ENCODE measurements around the gene PRMT7. TPM values are rescaled to one million over a fixed set of nuclear protein-coding genes. Genes with fewer than 3 reads are reported as not detected.

Gene PRMT7
- polyA plus RNA-seq, 1 experiment, result 40.0 TPM

DNA sequence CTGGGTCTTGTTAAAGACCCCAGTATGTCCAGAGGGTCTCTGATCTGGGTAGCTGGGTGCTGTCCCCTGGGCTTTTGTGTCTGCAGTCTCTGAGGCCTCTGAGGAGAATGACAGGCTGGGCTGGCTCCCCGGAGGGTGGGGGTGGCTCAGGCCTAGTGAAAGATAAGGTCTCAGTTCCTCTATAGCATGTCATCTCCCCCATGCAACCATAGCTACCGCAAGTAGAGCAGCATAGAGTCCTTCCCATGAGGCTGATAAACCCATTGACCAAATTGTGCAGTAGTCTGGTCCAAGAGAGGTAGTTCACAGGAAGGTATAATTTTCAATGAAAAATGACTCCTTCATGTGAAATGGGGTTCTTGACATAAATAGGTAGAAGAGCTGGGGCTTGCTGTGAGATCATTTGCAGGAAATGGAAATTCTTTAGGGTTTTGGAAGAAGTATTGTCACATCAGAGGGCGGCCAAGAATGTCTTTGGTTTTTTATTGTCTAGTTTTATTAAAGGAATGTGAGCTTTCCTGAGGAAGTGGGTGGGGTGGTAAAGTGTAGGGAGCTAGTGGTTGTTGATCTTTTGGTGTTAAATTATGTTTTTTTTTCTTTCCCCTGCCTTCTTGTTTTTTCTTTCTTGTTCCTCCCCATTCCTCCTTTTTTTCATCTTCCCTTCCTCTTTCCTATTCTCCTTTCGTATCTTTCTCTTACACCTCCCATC lies 21.0 kb upstream of the PRMT7 start:
- CTCF ChIA-PET, result interaction anchor here (0.7 to 4.4 kb wide), 7 partner anchors 9 to 689 kb away, joined by 3 to 25 read pairs (median 4); partner anchors contain the start of genes PRMT7, SLC7A6 and SLC7A6OS
- Histone ChIP-seq H3K27me3 (ENCODE audit: control insufficient read depth, insufficient read depth, low read length) (no peaks in the 10 kb centered on the region), H3K36me3 (ENCODE audit: control insufficient read depth, insufficient read depth, low read length) (peaks cover 18% of the 10 kb centered on the region), H3K4me3 (ENCODE audit: low read depth, low read length) (no peak overlapping the region)
- POLR2A ChIA-PET, result no interaction called here
- TF ChIP-seq, protein P1, sequence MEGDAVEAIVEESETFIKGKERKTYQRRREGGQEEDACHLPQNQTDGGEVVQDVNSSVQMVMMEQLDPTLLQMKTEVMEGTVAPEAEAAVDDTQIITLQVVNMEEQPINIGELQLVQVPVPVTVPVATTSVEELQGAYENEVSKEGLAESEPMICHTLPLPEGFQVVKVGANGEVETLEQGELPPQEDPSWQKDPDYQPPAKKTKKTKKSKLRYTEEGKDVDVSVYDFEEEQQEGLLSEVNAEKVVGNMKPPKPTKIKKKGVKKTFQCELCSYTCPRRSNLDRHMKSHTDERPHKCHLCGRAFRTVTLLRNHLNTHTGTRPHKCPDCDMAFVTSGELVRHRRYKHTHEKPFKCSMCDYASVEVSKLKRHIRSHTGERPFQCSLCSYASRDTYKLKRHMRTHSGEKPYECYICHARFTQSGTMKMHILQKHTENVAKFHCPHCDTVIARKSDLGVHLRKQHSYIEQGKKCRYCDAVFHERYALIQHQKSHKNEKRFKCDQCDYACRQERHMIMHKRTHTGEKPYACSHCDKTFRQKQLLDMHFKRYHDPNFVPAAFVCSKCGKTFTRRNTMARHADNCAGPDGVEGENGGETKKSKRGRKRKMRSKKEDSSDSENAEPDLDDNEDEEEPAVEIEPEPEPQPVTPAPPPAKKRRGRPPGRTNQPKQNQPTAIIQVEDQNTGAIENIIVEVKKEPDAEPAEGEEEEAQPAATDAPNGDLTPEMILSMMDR (IDR thresholded peaks at IDR 0.05; ENCODE audit: insufficient read depth, low read depth, low read length), result no peak
- DNase-seq (ENCODE audit: low read depth), result peak; percentile 31

DNA sequence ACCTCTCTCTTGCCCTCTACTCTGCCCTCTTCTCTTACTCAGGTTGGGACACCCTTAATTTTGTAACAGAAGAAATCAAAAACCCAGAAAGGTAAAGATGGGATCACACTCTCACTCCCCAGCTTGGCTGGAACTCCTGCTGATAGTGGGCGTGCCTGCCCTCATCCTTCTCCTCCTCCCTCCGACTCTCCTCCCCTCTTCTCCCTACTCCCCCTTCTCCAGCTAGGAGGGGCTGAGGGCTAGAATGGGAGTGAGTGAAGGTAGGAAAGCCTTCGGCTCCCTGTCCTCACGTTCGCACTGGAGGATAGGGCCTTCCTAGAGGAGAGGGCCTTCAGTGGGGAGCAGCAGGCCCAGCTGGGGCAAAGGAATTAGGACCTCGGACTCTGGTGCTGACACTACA lies 20.4 kb upstream of the PRMT7 start:
- Histone ChIP-seq H3K27me3 (ENCODE audit: control insufficient read depth, insufficient read depth, low read length) (no peaks in the 10 kb centered on the region), H3K4me3 (ENCODE audit: low read depth, low read length) (no peak overlapping the region), H3K36me3 (ENCODE audit: control insufficient read depth, insufficient read depth, low read length) (peaks cover 16% of the 10 kb centered on the region)
- DNase-seq (ENCODE audit: low read depth), result no peak
- ChIA-PET POLR2A (no interaction called here), CTCF (interaction anchor here (1.0 to 4.4 kb wide), 6 partner anchors 10 to 39 kb away, joined by 3 to 25 read pairs (median 4); partner anchors contain the start of genes PRMT7, SLC7A6 and SLC7A6OS)
- TF ChIP-seq, protein P1 (IDR thresholded peaks at IDR 0.05; ENCODE audit: insufficient read depth, low read depth, low read length), result no peak

DNA sequence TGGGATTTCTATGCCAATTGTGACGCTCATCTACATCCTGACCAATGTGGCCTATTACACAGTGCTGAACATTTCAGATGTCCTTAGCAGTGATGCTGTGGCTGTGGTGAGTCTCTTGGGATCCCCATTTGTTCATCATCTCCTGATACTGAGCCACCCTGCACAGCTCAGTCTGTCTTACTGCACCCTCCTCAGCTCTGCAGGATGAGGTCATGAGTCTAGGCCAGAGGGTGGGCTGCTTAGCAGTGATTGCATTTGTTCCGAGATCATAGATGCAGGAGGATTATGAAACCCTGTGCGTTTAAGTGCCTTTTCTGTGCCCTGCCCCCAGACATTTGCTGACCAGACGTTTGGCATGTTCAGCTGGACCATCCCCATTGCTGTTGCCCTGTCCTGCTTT lies 19.6 kb upstream of the PRMT7 start:
- no peak for DNase-seq (ENCODE audit: low read depth)
- Histone ChIP-seq H3K36me3 (ENCODE audit: control insufficient read depth, insufficient read depth, low read length) (peaks cover 20% of the 10 kb centered on the region), H3K4me3 (ENCODE audit: low read depth, low read length) (no peak overlapping the region), H3K27me3 (ENCODE audit: control insufficient read depth, insufficient read depth, low read length) (no peaks in the 10 kb centered on the region)
- ChIA-PET CTCF (interaction anchor here (0.7 to 4.4 kb wide), 7 partner anchors 9 to 37 kb away, joined by 3 to 25 read pairs (median 5); partner anchors contain the start of genes PRMT7, SLC7A6 and SLC7A6OS), POLR2A (no interaction called here)
- TF ChIP-seq, protein P1 (IDR thresholded peaks at IDR 0.05; ENCODE audit: insufficient read depth, low read depth, low read length), result no peak

DNA sequence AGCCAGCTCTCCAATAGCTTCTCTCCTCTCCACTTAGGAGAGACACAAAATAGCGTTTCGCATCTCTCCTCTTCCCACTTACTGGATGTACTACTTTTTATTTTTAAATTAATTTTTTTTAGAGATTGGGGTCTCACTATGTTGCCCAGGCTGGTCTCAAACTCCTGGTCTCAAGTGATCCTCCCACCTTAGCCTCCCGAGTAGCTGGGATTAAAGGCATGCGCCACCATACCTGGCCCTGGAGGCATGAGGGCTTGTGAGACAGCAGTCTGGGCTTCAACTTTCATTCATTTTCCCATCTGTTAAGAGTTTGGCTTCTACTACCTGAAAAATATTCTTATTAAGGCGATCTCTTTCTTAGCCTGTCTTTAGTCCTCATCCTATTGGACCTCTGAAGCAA lies 18.4 kb upstream of the PRMT7 start:
- ChIA-PET POLR2A (no interaction called here), CTCF (interaction anchor here (0.6 to 1.7 kb wide), 4 partner anchors 12 to 667 kb away, joined by 3 to 5 read pairs (median 4); partner anchors contain the start of genes PRMT7, SLC7A6 and SLC7A6OS)
- TF ChIP-seq, protein P1 (IDR thresholded peaks at IDR 0.05; ENCODE audit: insufficient read depth, low read depth, low read length), result no peak
- H3K4me3 ChIP-seq (ENCODE audit: low read depth, low read length), result no peak overlapping the region
- no peaks in the 10 kb centered on the region for H3K27me3 ChIP-seq (ENCODE audit: control insufficient read depth, insufficient read depth, low read length)
- DNase-seq (ENCODE audit: low read depth), result no peak
- H3K36me3 ChIP-seq (ENCODE audit: control insufficient read depth, insufficient read depth, low read length), result peaks cover 28% of the 10 kb centered on the region

DNA sequence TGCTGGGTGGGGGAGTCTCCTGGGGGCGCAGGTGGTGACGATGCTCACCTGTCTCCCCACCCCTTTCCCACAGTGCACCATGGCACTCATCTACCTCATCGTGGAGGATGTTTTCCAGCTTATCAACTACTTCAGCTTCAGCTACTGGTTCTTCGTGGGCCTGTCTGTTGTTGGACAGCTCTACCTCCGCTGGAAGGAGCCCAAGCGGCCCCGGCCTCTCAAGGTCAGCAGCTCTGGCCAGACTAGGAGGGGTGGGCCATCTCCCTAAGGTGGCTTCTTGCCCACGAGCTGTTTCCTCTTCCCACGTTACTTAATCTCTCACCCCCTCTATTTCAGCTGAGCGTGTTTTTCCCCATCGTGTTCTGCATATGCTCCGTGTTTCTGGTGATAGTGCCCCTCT lies 14.5 kb upstream of the PRMT7 start:
- DNase-seq (ENCODE audit: low read depth), result no peak
- no peak overlapping the region for H3K4me3 ChIP-seq (ENCODE audit: low read depth, low read length)
- POLR2A ChIA-PET, result no interaction called here
- H3K27me3 ChIP-seq (ENCODE audit: control insufficient read depth, insufficient read depth, low read length), result no peaks in the 10 kb centered on the region
- TF ChIP-seq, protein P1 (IDR thresholded peaks at IDR 0.05; ENCODE audit: insufficient read depth, low read depth, low read length), result no peak
- CTCF ChIA-PET, result no interaction called here
- peaks cover 30% of the 10 kb centered on the region for H3K36me3 ChIP-seq (ENCODE audit: control insufficient read depth, insufficient read depth, low read length)
